Retina (tissue), 1 donor: ENCODE data around the gene ESYT2.

Experiments used
- DNase-seq: peaks from one replicate; pipeline ENCODE4 v3.0.0-alpha.2; 2016

ESYT2 gene

GRCh38 chr7:158687406-158687805, 141.9 kb downstream of the ESYT2 start:
- DNase-seq, result no peak

- no peak for DNase-seq
Observed at GRCh38 chr7:158685693-158686092, 143.6 kb downstream of the ESYT2 start.

DNA sequence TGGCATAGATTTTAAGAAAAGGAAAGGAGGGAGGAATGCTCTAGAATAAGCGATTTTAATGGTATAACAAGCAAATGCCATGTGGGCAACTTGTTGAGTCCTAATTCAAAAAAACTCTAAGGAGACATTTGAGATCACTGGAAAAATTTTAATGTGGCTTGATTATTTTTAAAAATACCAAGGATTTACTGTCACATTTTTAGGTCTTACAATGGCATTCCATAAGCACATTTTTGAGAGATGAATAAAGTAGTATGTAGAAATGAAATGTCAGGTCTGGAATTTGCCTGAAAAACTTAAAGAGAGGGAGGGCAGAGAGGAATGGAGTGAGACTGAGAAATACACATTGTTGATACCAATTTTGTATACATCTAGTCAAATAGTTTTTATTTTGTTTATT, 145.0 kb downstream of the ESYT2 start:
- DNase-seq, result no peak

DNA sequence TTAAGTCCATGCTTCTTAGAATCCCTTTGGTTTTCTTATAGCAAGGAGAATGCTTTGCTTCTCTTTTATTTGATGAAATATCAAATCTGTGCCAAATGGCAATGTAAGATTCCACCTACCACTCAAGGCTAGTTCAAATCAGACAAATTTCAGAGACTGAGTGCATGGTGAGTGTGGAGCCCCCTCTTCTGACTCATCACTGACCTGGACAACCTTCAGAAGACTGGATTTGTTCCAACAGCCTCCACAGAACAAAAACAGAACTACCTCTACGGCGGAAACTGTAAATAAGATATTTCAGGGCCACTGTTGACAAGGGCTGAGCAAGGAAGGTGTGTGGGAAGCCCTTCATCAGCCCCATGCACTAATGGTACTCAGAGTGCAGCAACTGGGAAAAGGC, 145.8 kb downstream of the ESYT2 start:
- DNase-seq, result no peak

DNA sequence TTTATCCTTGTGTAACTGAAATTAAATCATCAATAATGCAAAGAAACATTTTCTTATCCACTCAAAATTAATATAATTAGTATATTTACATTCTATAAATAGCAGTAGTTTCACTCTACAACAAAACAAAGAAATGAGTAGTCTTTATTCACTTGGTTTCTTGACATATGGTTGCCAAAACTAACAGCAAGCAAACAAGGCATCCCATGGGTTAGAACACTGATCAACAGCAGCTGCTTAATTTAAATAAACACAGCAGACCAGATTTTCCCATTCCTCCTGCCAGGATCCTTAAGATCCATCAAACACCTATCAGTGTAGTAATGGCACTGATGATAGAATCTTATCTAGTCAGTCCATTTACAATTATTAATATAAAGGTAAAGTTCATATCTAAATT, 146.9 kb downstream of the ESYT2 start:
- no peak for DNase-seq
